Suprapubic skin (tissue), 4 donors: Measurements from ENCODE around the gene TMEM94. TPM values are rescaled to one million over a fixed set of nuclear protein-coding genes. Genes with fewer than 3 reads are reported as not detected.

Source experiments
- DNase-seq, 2 donors: peaks; one replicate each; pipeline ENCODE4 v3.0.0-alpha.2; 2019; ENCODE audit warnings: low spot score in 2 of 2
- H3K27ac ChIP-seq: fragments of 200-600 bp; sonication (generic); one replicate; pipeline ENCODE4 v1.5.1; 2019
- H3K27me3 ChIP-seq: fragments of 200-600 bp; sonication (generic); one replicate; pipeline ENCODE4 v1.5.1; 2019
- H3K36me3 ChIP-seq: fragments of 200-600 bp; sonication (generic); one replicate; pipeline ENCODE4 v1.5.1; 2019
- H3K4me1 ChIP-seq: fragments of 200-600 bp; sonication (generic); one replicate; pipeline ENCODE4 v1.5.1; 2019
- H3K4me3 ChIP-seq: fragments of 200-600 bp; sonication (generic); one replicate; pipeline ENCODE4 v1.5.1; 2019; ENCODE audit warnings: mild to moderate bottlenecking
- H3K9me3 ChIP-seq: fragments of 200-600 bp; sonication (generic); one replicate; pipeline ENCODE4 v1.5.1; 2019
- EP300 ChIP-seq: sonication (generic); formaldehyde crosslinking; IDR thresholded peaks from one replicate; pipeline ENCODE4 v1.6.1; 2017; ENCODE audit warnings: antibody characterized with exemption
- POLR2A ChIP-seq, 2 donors: fragments of 450-650 bp; IDR thresholded peaks; one replicate each; pipeline ENCODE4 v1.6.1; 2017; ENCODE audit warnings: antibody characterized with exemption in 2 of 2, mild to moderate bottlenecking in 2 of 2, moderate library complexity in 2 of 2
- POLR2AphosphoS5 ChIP-seq, 3 donors: sonication (generic); formaldehyde crosslinking; IDR thresholded peaks; one replicate each; pipeline ENCODE4 v1.6.1; 2017; ENCODE audit warnings: antibody characterized with exemption in 3 of 3
- WGBS: methylation state at CpG from one replicate; pipeline ENCODE4 v1.1.5; 2018; 5-methylcytosine and 5-hydroxymethylcytosine counted together
- total RNA-seq, 4 donors: library from RNA; depleted of rRNA; stranded (reverse); fragments of >200 nt; gene quantifications; one replicate each; pipeline ENCODE4 v1.1.0, GENCODE V29; 2016
- TF ChIP-seq, protein P1 (sequence below), 2 donors: fragments of 200-600 bp in 1 of 2; fragments of 450-650 bp in 1 of 2; sonication (generic) in 1 of 2; IDR thresholded peaks; one replicate each; pipeline ENCODE4 v1.5.1; 2016 to 2019; ENCODE audit warnings: antibody characterized with exemption in 2 of 2, mild to moderate bottlenecking in 1 of 2, moderate library complexity in 1 of 2

TMEM94 gene
- total RNA-seq, 4 donors from 2014 or later = 50.0 to 147 (median 81.7) TPM

DNA sequence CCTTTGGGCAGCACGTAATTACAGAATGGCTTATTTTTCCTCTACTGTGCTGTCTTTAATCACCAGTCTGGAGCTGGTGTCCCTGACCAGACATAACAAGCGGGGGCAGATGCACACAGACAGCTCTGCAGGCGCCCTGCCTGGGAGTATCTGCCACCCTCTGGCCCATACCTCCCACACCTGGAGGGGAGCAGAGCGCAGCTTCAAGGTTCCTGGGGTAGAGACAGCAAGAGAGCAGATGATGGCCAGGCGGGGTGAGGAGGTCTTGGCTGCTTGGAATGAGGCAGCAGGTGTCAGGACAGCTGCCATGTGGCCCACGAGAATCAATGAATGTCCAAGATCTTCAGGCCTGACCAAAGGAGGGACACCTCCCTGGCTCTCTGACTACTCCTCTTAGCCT is 23.8 kb downstream of the TMEM94 start:
- Histone ChIP-seq H3K27ac (no peak overlapping the region), H3K4me1 (peaks cover 30% of the 10 kb centered on the region), H3K9me3 (no peaks in the 10 kb centered on the region), H3K4me3 (no peak overlapping the region), H3K27me3 (no peaks in the 10 kb centered on the region), H3K36me3 (peaks cover 6% of the 10 kb centered on the region)
- WGBS = 96% methylated on average over 6 of the region's 6 CpGs
- no peak for DNase-seq
- TF ChIP-seq POLR2A (IDR thresholded peaks at IDR 0.05) (no peak), POLR2AphosphoS5 (IDR thresholded peaks at IDR 0.05) (no peak), EP300 (no peak)
- TF ChIP-seq, protein P1, sequence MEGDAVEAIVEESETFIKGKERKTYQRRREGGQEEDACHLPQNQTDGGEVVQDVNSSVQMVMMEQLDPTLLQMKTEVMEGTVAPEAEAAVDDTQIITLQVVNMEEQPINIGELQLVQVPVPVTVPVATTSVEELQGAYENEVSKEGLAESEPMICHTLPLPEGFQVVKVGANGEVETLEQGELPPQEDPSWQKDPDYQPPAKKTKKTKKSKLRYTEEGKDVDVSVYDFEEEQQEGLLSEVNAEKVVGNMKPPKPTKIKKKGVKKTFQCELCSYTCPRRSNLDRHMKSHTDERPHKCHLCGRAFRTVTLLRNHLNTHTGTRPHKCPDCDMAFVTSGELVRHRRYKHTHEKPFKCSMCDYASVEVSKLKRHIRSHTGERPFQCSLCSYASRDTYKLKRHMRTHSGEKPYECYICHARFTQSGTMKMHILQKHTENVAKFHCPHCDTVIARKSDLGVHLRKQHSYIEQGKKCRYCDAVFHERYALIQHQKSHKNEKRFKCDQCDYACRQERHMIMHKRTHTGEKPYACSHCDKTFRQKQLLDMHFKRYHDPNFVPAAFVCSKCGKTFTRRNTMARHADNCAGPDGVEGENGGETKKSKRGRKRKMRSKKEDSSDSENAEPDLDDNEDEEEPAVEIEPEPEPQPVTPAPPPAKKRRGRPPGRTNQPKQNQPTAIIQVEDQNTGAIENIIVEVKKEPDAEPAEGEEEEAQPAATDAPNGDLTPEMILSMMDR (IDR thresholded peaks at IDR 0.05) = no peak

DNA sequence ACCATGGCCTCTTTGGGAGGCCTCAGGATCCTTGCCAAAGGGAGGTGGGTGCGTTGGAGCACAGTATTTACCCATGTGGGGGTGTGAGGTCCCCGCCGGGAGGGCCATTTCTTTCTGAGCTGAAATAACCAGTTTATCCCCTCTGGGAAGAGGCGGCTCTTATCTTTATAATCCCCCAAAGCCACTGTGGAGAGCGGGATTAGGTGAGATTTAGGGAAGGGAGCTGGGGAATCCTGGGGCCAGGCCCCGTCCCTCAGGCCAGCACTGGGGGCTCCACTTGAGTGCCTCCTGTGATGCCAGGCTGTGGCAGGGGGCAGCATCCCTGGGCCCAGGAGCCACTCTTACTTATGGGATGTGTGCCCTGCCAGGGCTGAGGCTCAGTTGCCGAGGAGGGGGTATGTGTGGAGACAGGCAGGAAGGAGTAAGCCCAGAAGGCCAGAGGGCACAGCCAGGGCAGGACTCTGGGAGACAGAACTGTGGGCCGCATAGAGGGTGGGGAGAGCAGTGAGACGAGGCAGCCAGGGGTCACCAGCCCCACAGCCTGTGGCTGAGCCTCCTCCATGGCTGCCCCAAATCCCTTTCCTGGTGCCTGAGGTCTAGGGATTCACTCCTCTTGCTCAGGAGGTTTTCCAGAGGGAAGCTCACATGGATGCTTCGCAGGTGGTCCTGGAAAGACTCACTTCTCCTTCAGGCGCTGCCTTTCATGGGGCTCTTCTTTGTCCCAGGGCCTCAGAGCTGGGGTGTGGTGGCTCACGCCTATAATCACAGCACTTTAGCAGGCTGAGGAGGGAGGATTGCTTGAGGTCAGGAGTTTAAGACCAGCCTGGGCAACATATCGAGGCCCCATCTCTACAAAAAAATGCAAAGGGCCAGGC is 25.0 kb downstream of the TMEM94 start:
- Histone ChIP-seq H3K27ac (no peak overlapping the region), H3K9me3 (no peaks in the 10 kb centered on the region), H3K27me3 (no peaks in the 10 kb centered on the region), H3K4me1 (peaks cover 24% of the 10 kb centered on the region), H3K36me3 (peaks cover 5% of the 10 kb centered on the region), H3K4me3 (no peak overlapping the region)
- TF ChIP-seq, protein P1 (IDR thresholded peaks at IDR 0.05) = no peak
- no peak for TF ChIP-seq POLR2A (IDR thresholded peaks at IDR 0.05)
- TF ChIP-seq EP300 = no peak
- no peak for TF ChIP-seq POLR2AphosphoS5 (IDR thresholded peaks at IDR 0.05)
- WGBS = 76% methylated on average over 9 of the region's 13 CpGs
- DNase-seq = no peak

DNA sequence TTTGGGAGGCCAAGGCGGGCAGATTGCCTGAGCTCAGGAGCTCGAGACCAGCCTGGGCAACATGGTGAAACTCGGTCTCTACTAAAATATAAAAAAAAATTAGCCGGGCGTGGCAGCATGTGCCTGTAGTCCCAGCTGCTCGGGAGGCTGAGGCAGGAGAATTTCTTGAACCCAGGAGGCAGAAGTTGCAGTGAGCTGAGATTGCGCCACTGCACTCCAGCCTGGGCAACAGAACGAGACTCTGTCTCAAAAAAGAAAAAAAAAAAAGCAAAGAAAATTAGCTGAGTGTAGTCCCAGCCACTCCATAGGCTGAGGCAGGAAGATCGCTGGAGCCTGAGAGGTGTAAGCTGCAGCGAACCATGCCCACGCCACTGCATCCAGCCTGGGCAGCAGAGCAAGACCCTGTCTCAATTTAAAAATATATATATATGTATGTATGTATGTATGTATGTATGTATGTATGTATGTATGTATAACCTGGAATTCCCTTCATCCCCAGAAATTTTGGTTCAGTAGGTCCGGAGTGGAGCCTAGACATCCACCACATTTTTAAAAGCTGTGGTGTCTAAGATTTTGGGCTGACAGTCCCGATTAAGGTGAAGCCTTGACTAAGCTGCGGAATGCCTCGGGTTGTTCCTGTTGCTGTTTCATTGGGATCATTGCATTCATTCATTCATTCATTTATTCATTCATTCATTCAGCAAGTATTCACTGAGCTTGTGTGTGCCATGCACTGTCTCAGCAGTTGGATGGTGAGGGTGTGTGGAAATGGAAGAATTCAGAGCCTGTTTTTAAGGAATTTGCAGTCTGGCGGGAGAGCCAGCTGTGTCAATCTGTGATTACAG is 25.9 kb downstream of the TMEM94 start:
- 78% methylated on average over 16 of the region's 16 CpGs for WGBS
- no peaks in the 10 kb centered on the region for H3K27me3 ChIP-seq
- no peak overlapping the region for H3K4me3 ChIP-seq
- TF ChIP-seq POLR2A (IDR thresholded peaks at IDR 0.05) (no peak), EP300 (no peak), POLR2AphosphoS5 (IDR thresholded peaks at IDR 0.05) (no peak)
- TF ChIP-seq, protein P1 (IDR thresholded peaks at IDR 0.05) = no peak
- H3K36me3 ChIP-seq = peaks cover 9% of the 10 kb centered on the region
- H3K4me1 ChIP-seq = peaks cover 27% of the 10 kb centered on the region
- H3K9me3 ChIP-seq = no peaks in the 10 kb centered on the region
- no peak for DNase-seq
- H3K27ac ChIP-seq = no peak overlapping the region

DNA sequence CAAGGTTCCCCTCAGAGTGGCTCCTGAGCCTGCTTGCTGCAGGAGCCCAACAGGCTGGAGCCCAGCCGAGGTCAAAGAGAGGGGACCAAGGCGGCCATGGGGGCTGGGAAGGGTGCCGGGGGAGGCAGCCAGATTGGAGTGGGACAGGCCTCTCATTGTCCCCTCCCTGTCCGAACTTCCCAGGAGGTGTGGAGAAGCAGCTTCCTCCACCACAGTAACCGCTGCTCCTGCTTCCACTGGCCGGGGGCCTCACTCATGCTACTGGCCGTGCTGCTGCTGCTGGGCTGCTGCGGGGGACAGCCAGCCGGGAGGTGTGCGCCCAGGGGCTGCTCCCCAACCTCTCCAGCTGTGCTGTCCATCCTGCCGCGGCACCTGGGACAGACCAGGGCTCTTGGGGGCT is 29.3 kb downstream of the TMEM94 start:
- Histone ChIP-seq H3K9me3 (no peaks in the 10 kb centered on the region), H3K36me3 (peaks cover 9% of the 10 kb centered on the region), H3K27ac (no peak overlapping the region), H3K27me3 (no peaks in the 10 kb centered on the region), H3K4me1 (peaks cover 36% of the 10 kb centered on the region), H3K4me3 (no peak overlapping the region)
- TF ChIP-seq POLR2A (IDR thresholded peaks at IDR 0.05) (no peak), POLR2AphosphoS5 (IDR thresholded peaks at IDR 0.05) (no peak), EP300 (no peak)
- TF ChIP-seq, protein P1 (IDR thresholded peaks at IDR 0.05) = no peak
- no peak for DNase-seq
- WGBS = 83% methylated on average over 3 of the region's 12 CpGs

DNA sequence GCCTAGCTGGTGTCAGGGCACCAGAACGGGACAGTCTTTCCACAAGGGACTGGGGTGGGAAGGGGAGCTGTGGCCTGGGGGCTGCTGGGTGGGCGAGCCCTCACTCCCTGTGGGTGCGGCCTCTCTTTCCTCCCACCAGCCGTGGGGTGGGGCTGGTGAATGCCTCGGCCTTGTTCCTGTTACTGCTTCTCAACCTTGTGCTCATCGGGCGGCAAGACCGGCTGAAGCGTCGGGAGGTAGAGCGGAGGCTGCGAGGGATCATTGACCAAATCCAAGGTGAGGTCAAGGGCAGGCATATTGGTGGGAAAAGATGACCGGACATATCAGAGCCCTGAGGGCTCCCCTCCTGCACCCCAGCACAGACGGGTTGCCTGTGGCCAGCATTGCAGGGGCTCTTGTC is 29.7 kb downstream of the TMEM94 start:
- WGBS = 73% methylated on average over 11 of the region's 14 CpGs
- no peaks in the 10 kb centered on the region for H3K27me3 ChIP-seq
- no peak overlapping the region for H3K4me3 ChIP-seq
- H3K36me3 ChIP-seq = peaks cover 14% of the 10 kb centered on the region
- peaks cover 32% of the 10 kb centered on the region for H3K4me1 ChIP-seq
- no peak for DNase-seq
- H3K27ac ChIP-seq = no peak overlapping the region
- H3K9me3 ChIP-seq = no peaks in the 10 kb centered on the region
- TF ChIP-seq EP300 (no peak), POLR2AphosphoS5 (IDR thresholded peaks at IDR 0.05) (no peak)
- TF ChIP-seq, protein P1 (IDR thresholded peaks at IDR 0.05) = no peak
